SHP77 (cell line): ENCODE data around the gene RNASE4.

Experiments
- DNase-seq, 2 experiments: peaks; one replicate each; lab custom pipeline; 2025; lab: John Stamatoyannopoulos, UW

Gene RNASE4

DNA sequence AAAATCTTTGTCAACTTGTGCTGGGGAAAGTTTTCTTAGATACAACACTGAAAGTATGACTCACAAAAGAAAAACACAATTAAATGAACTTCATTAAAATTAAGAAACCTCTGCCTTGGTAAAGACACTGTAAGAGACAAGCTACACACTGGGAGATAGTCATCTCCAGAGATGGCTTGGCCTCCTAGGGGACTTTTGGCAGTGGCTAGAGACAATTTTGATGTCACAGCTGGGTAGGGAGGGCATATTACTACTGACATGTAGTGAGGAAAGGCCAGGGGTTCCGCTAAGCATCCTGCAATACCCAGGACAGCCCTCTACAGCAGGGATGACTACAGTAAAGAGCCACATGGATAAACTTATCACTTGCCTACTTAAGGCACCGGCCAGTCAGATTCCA is 8.7 kb upstream of the RNASE4 start:
- no peak for DNase-seq

DNA sequence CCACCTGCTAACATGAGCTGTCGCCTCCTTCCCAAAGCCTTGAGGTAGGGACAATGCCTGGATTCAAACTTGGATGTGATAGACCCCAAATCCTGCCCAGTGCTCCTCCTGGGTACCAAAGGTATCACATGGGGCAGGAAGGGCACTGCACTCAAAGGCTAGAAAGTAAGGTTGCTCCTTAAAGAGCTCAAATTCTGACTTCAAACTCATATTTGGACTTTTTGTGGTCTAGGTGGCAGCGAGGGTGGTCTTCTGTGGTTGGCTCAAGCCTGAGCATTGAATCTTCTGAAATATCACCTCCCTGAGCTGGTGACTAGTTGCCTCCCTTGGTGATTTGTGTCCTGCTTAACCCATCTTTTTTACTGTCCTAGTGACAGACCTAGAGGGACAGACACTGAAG is 8.3 kb upstream of the RNASE4 start:
- no peak for DNase-seq

GRCh38 chr14:20679907-20680306 is 4.5 kb upstream of the RNASE4 start:
- DNase-seq, result peak; percentile 35 to 77

DNA sequence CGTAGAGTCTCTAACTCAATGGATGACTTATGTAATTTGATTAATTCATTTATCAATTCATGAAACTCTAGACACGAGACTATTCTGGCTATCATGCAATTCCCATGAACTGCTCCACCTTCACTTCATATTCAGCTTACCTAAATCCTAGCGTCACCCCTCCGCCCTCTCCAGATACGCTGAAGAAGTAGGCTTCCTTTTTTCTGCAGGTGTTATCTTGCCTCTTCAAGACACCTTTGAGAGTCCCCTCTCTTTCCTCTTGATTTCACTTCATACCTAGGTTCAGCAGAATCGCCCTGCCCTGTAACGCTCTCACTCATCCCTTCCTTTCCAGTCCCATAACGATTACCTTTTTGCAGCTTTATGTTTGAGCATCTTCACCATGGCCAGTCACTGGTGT is 4.0 kb upstream of the RNASE4 start:
- DNase-seq, result no peak

DNA sequence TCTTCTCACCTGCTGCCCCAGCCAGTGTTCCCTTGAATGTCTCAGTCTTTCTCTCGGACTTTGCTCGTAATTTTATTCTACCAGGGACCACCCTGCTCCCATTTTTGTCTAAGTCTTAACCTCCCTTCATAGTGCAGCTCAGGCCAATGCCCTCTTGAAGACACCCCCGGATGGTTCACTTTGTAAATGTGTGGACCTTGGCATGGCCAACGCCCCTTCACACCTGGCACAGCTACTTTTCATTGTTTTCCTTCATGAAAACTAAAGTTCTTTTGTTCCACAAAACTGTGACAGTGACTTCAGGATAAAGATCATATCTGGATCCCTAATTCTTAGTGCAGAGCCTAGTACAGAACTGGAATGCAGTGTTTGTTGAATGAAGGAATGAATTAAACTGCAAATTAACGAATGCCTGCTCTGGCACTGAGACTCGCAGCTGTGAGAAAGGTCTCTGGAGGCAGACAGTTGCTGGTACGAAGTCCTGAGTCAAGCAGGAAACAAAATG is 3.5 kb upstream of the RNASE4 start:
- no peak for DNase-seq

DNA sequence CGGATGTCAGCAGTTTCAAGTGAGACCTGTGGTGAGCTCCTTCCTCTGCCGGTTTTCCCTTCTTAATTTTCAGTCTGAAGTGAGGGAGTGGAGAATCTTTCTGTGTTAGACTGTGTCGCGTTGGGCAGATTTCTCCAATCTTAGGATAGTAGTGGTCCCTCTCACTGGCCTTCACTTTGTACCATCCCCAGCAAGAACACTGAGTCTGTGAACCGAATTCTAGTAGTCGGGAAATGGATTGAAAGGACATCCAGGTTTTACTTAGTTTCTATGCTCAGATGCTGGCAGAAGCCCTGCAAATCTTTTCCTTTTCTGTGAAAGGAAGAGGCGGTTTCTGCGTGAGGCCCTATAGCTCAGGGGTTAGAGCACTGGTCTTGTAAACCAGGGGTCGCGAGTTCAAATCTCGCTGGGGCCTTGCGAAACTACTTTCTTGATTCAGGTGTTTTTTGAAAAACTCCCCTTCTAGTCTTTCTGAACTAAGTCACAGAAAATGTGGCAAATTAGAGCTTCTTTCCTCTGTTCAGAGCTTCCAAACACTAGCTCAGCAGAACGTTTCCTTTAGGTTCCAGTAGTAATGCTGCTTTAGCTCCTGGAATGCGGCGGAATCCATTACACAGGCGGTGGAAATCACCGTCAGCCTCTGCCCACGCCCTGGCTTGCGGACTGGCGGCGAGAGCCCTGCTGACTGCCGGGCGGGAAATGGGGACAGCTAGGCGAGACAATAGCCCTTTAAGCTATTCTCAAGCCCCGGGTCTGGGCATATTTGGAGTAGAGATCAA is 2.8 kb upstream of the RNASE4 start:
- DNase-seq, result peak; percentile 70 to 87

DNA sequence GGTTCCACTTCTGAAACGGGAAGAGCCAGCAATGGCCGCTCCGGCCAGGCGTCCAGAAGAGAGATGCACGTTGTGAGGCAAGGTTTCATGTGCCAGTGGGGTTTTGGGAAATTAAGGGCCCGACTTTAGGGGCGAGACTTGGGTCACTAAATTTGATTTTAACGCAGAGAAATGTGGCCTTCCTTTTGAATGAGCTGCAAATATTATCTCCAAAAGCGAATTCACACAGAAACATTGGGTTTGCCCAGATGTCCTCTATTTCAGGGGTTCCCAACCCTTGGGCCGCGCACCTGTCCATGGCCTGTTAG is 2.3 kb upstream of the RNASE4 start:
- no peak for DNase-seq

DNA sequence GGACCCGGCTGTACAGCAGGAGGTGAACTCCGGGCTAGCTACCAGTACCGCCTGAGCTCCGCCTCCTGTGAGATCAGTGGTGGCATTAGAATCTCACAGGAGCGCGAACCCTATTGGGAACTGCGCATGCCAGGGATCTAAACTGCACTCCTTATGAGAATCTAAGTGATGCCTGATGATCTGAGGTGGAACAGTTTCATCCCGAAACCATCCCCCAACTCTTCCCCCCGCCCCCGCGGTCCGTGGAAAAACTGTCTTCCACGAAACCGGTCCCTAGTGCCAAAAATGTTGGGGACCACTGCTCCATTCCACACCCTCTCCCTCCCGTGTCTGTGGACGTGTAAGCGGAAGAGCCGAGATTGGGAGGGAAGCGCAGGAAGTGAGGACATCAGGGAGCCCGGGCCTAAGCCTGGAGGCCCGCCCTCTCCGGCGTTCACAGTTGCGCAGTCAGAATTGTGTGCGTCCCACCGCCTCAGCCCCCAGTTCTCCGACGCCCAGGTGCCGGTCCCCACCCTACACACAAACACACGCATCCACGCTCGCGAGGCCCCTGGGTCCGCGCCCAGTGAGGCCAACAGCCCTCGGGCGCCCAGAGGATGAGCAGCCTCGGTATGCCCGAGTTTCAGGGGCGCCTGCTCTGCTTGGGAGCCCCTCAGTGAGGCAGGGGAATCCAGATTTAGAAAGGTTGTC is 1.8 kb upstream of the RNASE4 start:
- peak; percentile 93 to 94 for DNase-seq

- DNase-seq, result peak; percentile 80 to 93
Observed at GRCh38 chr14:20683125-20683890, 1.1 kb upstream of the RNASE4 start.

DNA sequence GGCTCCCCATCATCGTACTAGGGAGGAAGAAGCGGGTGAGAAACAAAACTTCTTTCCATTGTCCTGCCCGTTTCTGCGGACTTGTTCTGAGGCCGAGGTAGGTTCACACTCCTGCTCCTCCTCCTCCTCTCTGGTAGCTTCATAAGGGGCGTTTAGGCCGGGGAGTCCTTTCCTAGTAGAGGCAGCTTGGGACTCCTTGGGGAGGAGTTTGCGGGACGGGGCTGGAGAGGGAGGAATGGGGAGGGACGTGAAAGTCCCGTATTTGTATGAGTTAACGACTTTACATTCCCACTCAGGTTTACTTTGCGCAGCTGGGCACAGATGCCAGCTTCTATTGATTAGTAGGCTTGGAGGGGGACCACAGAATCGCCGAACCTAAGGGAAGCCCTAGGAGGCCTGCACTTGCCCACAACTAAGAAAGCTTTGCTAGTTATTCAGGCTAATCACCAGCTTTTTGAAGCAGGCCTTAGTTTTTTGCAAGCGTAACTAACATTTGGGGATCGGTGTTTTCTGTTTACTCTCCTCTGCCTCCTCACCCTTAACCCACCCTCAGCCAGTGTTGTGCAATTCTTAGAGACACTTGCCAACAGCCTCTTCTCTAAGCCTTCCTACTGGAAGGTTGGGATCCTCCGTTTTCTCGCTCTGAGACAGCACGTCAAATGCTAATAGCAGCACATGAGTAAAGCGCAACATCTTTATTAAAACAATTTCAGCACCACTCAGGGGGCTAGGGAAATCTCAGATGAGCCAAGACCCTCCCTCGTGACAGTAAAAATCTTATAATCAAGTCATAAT is 499 bp downstream of the RNASE4 start:
- peak; percentile 44 to 48 for DNase-seq

DNA sequence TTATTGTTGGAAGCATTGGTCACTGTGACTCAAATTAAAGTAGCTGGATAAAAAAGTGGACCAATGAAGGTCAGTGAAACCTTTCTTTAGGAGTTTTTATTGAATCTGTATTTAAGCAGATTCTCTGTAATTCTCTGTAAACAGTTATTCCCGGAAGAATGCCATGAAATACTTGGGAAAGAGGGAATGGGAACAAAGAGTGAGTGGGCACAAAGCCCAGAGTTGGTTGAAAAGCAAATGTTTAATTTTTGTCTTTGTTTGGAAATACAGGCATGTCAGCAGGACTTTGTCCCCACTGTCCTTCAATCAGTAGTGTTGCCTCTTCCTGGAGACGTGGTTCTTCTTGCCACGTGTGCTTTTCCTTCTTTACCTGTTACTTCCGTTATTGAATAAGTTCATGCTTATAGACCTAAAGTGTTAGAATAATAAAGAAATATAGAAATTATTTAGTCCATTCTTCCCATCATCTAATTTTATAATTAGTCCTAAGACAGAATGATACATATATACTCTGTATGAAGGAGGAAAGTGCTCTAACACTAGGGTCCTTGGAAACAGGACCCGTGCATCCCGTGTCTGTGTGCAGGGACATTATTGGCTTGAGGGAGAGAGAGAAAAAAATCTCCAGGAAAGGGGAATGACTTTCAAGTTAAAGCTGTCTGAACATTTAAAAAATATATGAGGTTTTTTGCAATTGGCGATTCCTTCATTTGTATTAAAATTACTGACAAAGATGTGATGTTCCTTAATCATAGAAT is 2.2 kb downstream of the RNASE4 start:
- peak in 1 of 2 experiments; percentile 11 for DNase-seq

DNA sequence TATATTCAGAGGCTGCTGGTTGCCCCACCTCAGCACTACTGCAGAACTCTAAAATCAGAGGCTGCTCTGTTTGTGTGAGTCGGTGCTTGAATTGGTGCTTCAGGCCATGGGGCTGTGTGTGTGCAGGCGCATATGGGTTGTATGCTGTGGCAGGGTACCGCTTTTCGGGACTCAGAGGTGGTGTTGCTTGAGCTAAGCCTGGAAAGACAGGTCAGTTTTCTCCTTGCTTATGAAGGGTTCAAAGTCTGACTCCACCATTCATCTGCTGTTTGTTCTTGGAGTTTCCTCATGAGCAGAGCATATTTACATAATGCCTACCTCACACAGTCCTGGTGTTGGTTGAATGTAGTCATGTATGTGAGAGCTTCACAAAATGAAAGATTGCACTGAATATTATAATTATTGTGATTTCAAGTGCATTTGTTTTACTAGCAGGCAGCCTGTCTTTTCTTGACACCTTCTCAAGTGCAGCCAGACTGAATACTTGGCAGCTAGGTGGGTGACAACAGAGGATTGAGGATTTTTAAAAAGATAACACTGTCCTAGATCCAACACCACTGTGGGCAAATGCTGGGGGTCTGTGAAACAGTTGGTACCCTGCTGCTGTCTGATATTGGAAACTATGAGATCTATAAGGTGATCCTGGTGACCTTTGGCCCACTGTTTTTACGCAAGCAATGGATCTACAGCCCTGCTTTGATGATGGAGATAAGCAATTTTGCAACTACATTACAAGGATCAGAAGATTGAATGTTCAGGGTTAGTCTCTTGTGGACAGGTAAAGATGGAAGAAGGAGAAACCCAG is 3.2 kb downstream of the RNASE4 start:
- DNase-seq, result peak in 1 of 2 experiments; percentile 19

DNA sequence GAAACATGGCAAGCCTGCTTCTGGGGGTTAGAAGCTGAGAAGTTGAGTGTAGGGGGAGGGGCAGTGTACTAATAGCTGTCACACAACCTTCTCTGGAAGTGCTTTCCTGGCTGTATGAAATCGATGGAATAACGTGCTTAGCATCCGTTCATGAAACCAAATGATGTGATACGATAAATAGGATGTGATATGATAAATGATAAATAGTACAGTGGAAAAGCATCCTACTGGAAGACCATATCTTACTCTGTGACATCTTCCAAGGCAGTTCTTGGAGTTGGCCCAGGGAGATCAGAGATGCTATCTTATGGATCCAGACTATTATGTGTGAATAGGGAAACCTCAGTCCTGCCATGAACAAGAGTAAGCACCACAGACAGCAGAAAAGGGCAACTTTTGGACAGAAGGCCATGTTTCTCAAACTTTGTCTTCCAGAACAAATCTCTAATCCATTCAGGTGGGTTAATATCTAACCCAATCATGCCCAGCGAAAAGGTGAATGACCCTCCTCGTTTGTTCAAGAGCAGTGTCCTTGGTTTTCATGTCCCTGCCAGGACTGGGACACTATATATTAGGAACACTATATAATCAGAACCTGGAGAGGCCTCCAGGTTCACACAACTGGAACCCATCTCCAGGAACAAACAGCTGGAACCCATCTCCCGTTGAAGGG is 3.9 kb downstream of the RNASE4 start, which contains the start of gene ANG:
TSS of gene ANG (plus strand) at position 598 of the 673 bp plus-strand sequence. CDS start 4,801 bp downstream, outside the sequence.
- no peak for DNase-seq

GRCh38 chr14:20690848-20691640 is 6.7 kb downstream of the RNASE4 start:
- DNase-seq, result peak; percentile 80 to 89

DNA sequence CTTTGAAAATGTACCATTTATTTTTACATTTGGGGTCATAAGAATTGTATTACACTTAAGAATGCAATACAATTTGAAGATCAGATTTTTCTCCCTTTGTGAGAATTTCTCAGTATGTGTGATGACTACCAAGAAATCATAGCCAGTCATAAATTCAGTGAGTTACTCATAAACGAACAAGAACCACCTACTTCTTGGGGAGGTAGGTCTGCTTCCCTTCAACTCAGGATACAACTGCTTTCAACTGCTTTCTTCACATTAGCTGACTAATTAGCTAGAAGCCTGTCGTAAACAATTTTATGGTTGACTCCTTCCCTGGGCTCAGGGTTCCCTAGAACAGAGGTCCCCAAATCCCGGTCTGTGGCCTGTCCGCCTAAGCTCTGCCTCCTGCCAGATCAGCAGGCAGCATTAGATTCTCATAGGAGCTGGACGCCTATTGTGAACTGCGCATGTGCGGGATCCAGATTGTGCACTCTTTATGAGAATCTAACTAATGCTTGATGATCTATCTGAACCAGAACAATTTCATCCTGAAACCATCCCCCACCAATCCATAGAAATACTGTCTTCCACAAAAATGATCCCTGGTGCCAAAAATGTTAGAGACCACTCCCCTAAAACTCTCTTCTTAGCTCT is 7.9 kb downstream of the RNASE4 start:
- DNase-seq, result no peak

DNA sequence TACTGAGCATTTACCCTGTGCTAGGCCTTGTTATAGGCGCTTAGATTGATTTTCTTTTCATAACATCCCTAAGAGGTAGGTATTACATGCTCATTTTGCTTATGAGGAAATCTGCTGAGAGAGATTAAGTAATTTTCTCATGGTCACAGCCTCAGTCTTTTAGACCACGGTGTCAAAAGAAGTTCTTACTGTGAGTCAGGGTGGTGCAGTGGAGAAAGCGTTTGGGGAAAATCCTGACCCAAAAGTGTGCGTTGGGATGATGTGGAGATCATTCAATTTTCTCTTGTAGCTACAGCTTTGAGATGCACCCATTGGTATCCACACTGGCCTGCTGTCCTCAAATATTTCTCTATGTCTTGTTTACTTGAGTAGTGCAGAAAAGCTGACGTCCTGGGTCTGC is 12.4 kb downstream of the RNASE4 start:
- DNase-seq, result no peak

- peak; percentile 65 to 78 for DNase-seq
Observed at GRCh38 chr14:20697273-20698017, 13.1 kb downstream of the RNASE4 start.

GRCh38 chr14:20698018-20698329 is 13.6 kb downstream of the RNASE4 start:
- DNase-seq, result no peak
